SK-N-SH (cell line): Measurements from ENCODE around the gene KNCN. TPM values are rescaled to one million over a fixed set of nuclear protein-coding genes. Genes with fewer than 3 reads are reported as not detected.

Experiments
- CTCF ChIA-PET: fragments of 300-600, 350-600 bp; formaldehyde crosslinking; extraction: SDS; loops from one replicate; lab custom pipeline; 2021; lab: Yijun Ruan, JAX
- POLR2A ChIA-PET: fragments of 350-600 bp; sonication (Branson Sonifier 250); formaldehyde crosslinking; extraction: SDS; loops from one replicate; lab custom pipeline; 2020; ENCODE audit warnings: antibody characterized with exemption, inconsistent platforms; lab: Yijun Ruan, JAX
- DNase-seq: peaks from one replicate; pipeline ENCODE4 v3.0.0; 2012
- H2AFZ ChIP-seq: fragments of 200-600 bp; sonication (generic); 2 replicates; pipeline ENCODE4 v1.8.1; 2016; ENCODE audit warnings: antibody characterized with exemption, mild to moderate bottlenecking, low read depth
- H3F3A ChIP-seq: fragments of 200-600 bp; sonication (generic); replicated peaks from 2 replicates; pipeline ENCODE3; 2016; ENCODE audit warnings: antibody characterized with exemption, mild to moderate bottlenecking; ENCODE audit not compliant: insufficient read depth
- H3K27ac ChIP-seq, 2 experiments: fragments of 200-500 bp in 1 of 2; fragments of 200-600 bp in 1 of 2; sonication (Bioruptor generic) in 1 of 2; sonication (generic), shearing (Covaris generic) in 1 of 2; 2 replicates each; pipeline versions ENCODE4 v1.5.1 to v1.6.1; 2014 to 2016; ENCODE audit warnings: low read depth in 2 of 2, inconsistent platforms in 1 of 2, low read length in 1 of 2, mild to moderate bottlenecking in 1 of 2, mixed read lengths in 1 of 2
- H3K27me3 ChIP-seq: fragments of 200-600 bp; sonication (generic), shearing (Covaris generic); 2 replicates; pipeline ENCODE4 v1.6.1; 2016; ENCODE audit warnings: mixed run types; ENCODE audit not compliant: insufficient read depth
- H3K36me3 ChIP-seq, 2 experiments: fragments of 200-500 bp in 1 of 2; fragments of 200-600 bp in 1 of 2; sonication (Bioruptor generic) in 1 of 2; sonication (generic) in 1 of 2; replicated peaks in 1 of 2; 2 replicates each; pipeline versions ENCODE3 to v1.5.1; 2014 to 2016; ENCODE audit warnings: low read length in 1 of 2, mild to moderate bottlenecking in 1 of 2; ENCODE audit not compliant: insufficient read depth in 2 of 2, control insufficient read depth in 1 of 2
- H3K4me1 ChIP-seq, 2 experiments: fragments of 200-500 bp in 1 of 2; fragments of 200-600 bp in 1 of 2; sonication (Bioruptor generic) in 1 of 2; sonication (generic), shearing (Covaris generic) in 1 of 2; 2 replicates each; pipeline versions ENCODE4 v1.5.1 to v1.6.1; 2014 to 2016; ENCODE audit warnings: low read depth in 1 of 2, low read length in 1 of 2, mixed run types in 1 of 2; ENCODE audit not compliant: insufficient read depth in 2 of 2, control insufficient read depth in 1 of 2
- H3K4me2 ChIP-seq: fragments of 200-600 bp; sonication (generic), shearing (Covaris generic); 2 replicates; pipeline ENCODE4 v1.6.1; 2017; ENCODE audit warnings: mixed run types
- H3K4me3 ChIP-seq, 2 experiments: fragments of 200-500 bp in 1 of 2; fragments of 200-600 bp in 1 of 2; sonication (Bioruptor generic) in 1 of 2; sonication (generic), shearing (Covaris generic) in 1 of 2; 2 replicates each; pipeline versions ENCODE4 v1.5.1 to v1.8.1; 2014 to 2016; ENCODE audit warnings: low read depth in 2 of 2, inconsistent platforms in 1 of 2, low read length in 1 of 2, mild to moderate bottlenecking in 1 of 2, mixed read lengths in 1 of 2, moderate library complexity in 1 of 2
- H3K79me2 ChIP-seq: fragments of 200-600 bp; sonication (generic); 2 replicates; pipeline ENCODE4 v1.8.1; 2017; ENCODE audit warnings: mild to moderate bottlenecking; ENCODE audit not compliant: insufficient read depth
- H3K9ac ChIP-seq: fragments of 200-600 bp; sonication (generic); 2 replicates; pipeline ENCODE4 v1.6.1; 2017; ENCODE audit warnings: mixed run types
- H3K9me2 ChIP-seq: fragments of 200-600 bp; sonication (generic); 2 replicates; pipeline ENCODE4 v1.6.1; 2017; ENCODE audit warnings: mixed run types
- H3K9me3 ChIP-seq: fragments of 200-600 bp; sonication (generic); 2 replicates; pipeline ENCODE4 v1.6.1; 2017; ENCODE audit warnings: mixed run types, mild to moderate bottlenecking, moderate library complexity
- H4K20me1 ChIP-seq: fragments of 200-600 bp; sonication (generic); 2 replicates; pipeline ENCODE4 v1.6.1; 2017; ENCODE audit warnings: mild to moderate bottlenecking, mixed run types; ENCODE audit not compliant: insufficient read depth
- ELF1 ChIP-seq: IDR thresholded peaks from 2 replicates; pipeline ENCODE4 v1.4.0; 2012
- EP300 ChIP-seq, 2 experiments: IDR thresholded peaks; 2 replicates each; pipeline versions ENCODE4 v1.4.0 to v1.6.1; 2012; ENCODE audit warnings: borderline replicate concordance in 1 of 2, low read depth in 1 of 2, low read length in 1 of 2
- EZH2phosphoT487 ChIP-seq: fragments of 200-600 bp; sonication (generic); IDR thresholded peaks from 2 replicates; pipeline ENCODE4 v1.6.1; 2017; ENCODE audit warnings: low read depth, mixed run types, mild to moderate bottlenecking, antibody characterized with exemption, moderate library complexity, borderline replicate concordance
- FOXM1 ChIP-seq: IDR thresholded peaks from 2 replicates; pipeline ENCODE4 v1.4.0; 2012; ENCODE audit warnings: low read depth, mild to moderate bottlenecking
- GABPA ChIP-seq: IDR thresholded peaks from 2 replicates; pipeline ENCODE4 v1.4.0; 2012; ENCODE audit warnings: low read depth, mild to moderate bottlenecking
- GATA2 ChIP-seq: sonication (generic); formaldehyde crosslinking; IDR thresholded peaks from 2 replicates; pipeline ENCODE4 v1.5.0; 2020; ENCODE audit warnings: mild to moderate bottlenecking, missing genetic modification reagents
- JUND ChIP-seq: IDR thresholded peaks from 2 replicates; pipeline ENCODE4 v1.4.0; 2012
- MXI1 ChIP-seq: IDR thresholded peaks from 2 replicates; pipeline ENCODE4 v1.6.1; 2012; ENCODE audit warnings: mild to moderate bottlenecking, low read depth, low read length, improper control_type of control experiment
- NFIC ChIP-seq: IDR thresholded peaks from 2 replicates; pipeline ENCODE4 v1.4.0; 2012; ENCODE audit warnings: borderline replicate concordance
- NRF1 ChIP-seq: IDR thresholded peaks from 2 replicates; pipeline ENCODE4 v1.6.1; 2012; ENCODE audit warnings: low read depth, mild to moderate bottlenecking, low read length
- POLR2AphosphoS5 ChIP-seq: IDR thresholded peaks from 2 replicates; pipeline ENCODE4 v1.6.1; 2012; ENCODE audit warnings: low read depth, low read length
- RFX5 ChIP-seq: IDR thresholded peaks from 2 replicates; pipeline ENCODE4 v1.6.1; 2012; ENCODE audit warnings: mild to moderate bottlenecking, improper control_type of control experiment, low read length
- SIN3A ChIP-seq: IDR thresholded peaks from 2 replicates; pipeline ENCODE4 v1.6.1; 2012; ENCODE audit warnings: low read depth, mild to moderate bottlenecking, low read length, moderate library complexity, borderline replicate concordance
- TAF1 ChIP-seq: IDR thresholded peaks from 2 replicates; pipeline ENCODE4 v1.6.1; 2012; ENCODE audit warnings: low read depth, mild to moderate bottlenecking, low read length, moderate library complexity, borderline replicate concordance
- TCF12 ChIP-seq: IDR thresholded peaks from 2 replicates; pipeline ENCODE4 v1.4.0; 2012
- TEAD4 ChIP-seq: IDR thresholded peaks from 2 replicates; pipeline ENCODE4 v1.4.0; 2012; ENCODE audit warnings: mild to moderate bottlenecking, borderline replicate concordance; ENCODE audit not compliant: insufficient read depth
- YY1 ChIP-seq: IDR thresholded peaks from 2 replicates; pipeline ENCODE4 v1.4.0; 2012; ENCODE audit warnings: low read depth, mild to moderate bottlenecking
- WGBS: methylation state at CpG from one replicate; pipeline ENCODE4 v1.1.6; 2017; ENCODE audit warnings: low lambda C conversion rate; 5-methylcytosine and 5-hydroxymethylcytosine counted together
- polyA plus RNA-seq, 3 experiments: library from polyadenylated mRNA; depleted of rRNA; stranded (reverse); fragments of >200 nt; gene quantifications; 2 replicates each; pipeline ENCODE4 v1.2.3, GENCODE V29; 2012
- TF ChIP-seq, protein P1 (sequence below): IDR thresholded peaks from 2 replicates; pipeline ENCODE4 v1.4.0; 2012; ENCODE audit warnings: low read depth
- TF ChIP-seq, protein P2 (sequence below): fragments of 150-350 bp; IDR thresholded peaks from 2 replicates; pipeline ENCODE4 v1.6.1; 2016; ENCODE audit warnings: mild to moderate bottlenecking, low read depth, low read length
- TF ChIP-seq, protein P3 (sequence below): IDR thresholded peaks from 2 replicates; pipeline ENCODE4; 2012
- TF ChIP-seq, protein P4 (sequence below): fragments of 200-600 bp; sonication (generic); IDR thresholded peaks from 2 replicates; pipeline ENCODE4 v1.6.1; 2017; ENCODE audit warnings: antibody characterized with exemption, mild to moderate bottlenecking, moderate library complexity

The KNCN gene
- polyA plus RNA-seq, 1 of the 3 experiments (the other 2 are of a cell fraction) = not detected

DNA sequence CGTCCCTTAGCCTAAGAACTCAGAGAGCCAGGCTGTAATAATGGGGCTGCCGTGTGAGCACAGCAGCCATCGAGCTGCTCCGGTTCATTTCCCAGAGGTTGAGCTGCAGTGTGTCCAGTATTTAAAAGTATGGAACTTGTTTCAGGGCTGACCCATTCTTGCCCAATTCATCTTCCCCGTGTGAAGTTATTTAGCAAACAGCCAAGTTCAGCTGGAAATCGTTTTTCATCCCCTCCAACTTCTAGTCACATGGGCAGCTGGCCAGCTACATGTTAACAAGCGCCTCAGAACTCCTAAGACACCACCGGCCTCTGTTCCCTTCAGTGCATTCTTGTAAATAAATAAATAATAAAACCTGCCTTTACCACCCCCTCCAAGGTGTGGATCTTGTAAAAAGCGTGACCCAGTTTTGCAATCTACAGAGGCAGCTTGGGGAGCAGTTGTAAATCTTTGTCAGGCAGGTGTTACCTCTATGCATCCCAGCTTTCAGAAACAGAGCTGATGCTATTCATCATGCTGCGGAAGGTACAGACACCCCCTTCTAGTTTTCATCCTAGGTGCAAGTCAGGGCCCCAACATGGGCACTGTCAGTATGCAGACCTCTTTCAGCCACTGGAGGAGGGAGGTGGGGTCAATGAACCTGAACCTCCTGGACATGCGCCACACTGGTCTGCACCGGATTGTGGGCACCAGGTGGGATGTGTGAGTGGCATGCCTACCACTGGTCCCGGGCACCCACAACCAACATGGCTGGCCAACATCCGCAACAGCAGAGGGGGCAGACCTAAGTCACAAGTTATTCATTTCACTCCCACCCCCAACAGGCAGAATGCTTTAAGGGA is 18.7 kb upstream of the KNCN start:
- Histone ChIP-seq H3K4me1 (peaks cover 0 to 8% of the 10 kb centered on the region in 2 experiments; a peak in 1 of 4 replicates), H3K4me2 (no peak overlapping the region), H3K9me2 (no peaks in the 10 kb centered on the region), H2AFZ (no peak overlapping the region), H3K9me3 (no peaks in the 10 kb centered on the region), H4K20me1 (no peaks in the 10 kb centered on the region), H3K4me3 (no peak overlapping the region), H3K9ac (no peak overlapping the region), H3K27me3 (no peaks in the 10 kb centered on the region), H3K36me3 (peaks cover 6 to 18% of the 10 kb centered on the region in 2 experiments), H3K27ac (no peak overlapping the region), H3K79me2 (no peaks in the 10 kb centered on the region), H3F3A (no peaks in the 10 kb centered on the region)
- ChIA-PET CTCF (interaction anchor here (0.7 to 1.9 kb wide), 2 partner anchors 123 to 155 kb away, joined by 3 to 8 read pairs; no protein-coding TSS in a partner anchor), POLR2A (no interaction called here)
- no peak for DNase-seq
- 86% methylated on average over 10 of the region's 14 CpGs for WGBS
- TF ChIP-seq SIN3A (no peak), GABPA (no peak), RFX5 (no peak), TEAD4 (no peak), GATA2 (CRISPR knock-in tag) (no peak), EZH2phosphoT487 (no peak), POLR2AphosphoS5 (no peak), YY1 (no peak), MXI1 (no peak)
- TF ChIP-seq, protein P1, sequence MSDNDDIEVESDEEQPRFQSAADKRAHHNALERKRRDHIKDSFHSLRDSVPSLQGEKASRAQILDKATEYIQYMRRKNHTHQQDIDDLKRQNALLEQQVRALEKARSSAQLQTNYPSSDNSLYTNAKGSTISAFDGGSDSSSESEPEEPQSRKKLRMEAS = no peak
- TF ChIP-seq, protein P2, sequence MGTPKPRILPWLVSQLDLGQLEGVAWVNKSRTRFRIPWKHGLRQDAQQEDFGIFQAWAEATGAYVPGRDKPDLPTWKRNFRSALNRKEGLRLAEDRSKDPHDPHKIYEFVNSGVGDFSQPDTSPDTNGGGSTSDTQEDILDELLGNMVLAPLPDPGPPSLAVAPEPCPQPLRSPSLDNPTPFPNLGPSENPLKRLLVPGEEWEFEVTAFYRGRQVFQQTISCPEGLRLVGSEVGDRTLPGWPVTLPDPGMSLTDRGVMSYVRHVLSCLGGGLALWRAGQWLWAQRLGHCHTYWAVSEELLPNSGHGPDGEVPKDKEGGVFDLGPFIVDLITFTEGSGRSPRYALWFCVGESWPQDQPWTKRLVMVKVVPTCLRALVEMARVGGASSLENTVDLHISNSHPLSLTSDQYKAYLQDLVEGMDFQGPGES = no peak
- TF ChIP-seq, protein P3, sequence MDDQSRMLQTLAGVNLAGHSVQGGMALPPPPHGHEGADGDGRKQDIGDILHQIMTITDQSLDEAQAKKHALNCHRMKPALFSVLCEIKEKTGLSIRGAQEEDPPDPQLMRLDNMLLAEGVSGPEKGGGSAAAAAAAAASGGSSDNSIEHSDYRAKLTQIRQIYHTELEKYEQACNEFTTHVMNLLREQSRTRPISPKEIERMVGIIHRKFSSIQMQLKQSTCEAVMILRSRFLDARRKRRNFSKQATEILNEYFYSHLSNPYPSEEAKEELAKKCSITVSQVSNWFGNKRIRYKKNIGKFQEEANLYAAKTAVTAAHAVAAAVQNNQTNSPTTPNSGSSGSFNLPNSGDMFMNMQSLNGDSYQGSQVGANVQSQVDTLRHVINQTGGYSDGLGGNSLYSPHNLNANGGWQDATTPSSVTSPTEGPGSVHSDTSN = no peak

DNA sequence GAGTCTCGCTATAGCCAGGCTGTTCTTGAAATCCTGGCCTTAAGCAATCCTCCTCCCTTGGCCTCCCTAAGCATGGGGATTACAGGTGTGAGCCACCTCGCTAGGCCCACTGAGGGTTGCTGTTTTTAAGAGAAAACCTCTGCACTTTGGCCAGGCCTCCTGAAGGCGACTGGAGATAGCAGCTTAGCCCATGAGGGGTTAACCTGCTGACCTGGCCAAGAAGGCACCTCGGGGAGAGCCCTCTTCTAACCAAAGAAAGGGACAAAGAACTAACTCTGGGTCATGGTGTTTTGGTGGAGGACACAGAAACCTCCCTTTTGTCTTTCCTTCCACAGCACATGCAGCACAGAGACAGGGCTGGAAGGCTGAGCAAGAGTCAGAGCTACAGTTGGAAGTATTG is 17.7 kb upstream of the KNCN start:
- CTCF ChIA-PET = interaction anchor here (0.7 to 1.9 kb wide), 3 partner anchors 21 to 156 kb away, joined by 3 to 8 read pairs (median 4); no protein-coding TSS in a partner anchor
- Histone ChIP-seq H3K4me1 (peaks cover 0 to 8% of the 10 kb centered on the region in 2 experiments; a peak in 1 of 4 replicates), H3K27me3 (no peaks in the 10 kb centered on the region), H3K9me2 (no peaks in the 10 kb centered on the region), H3K79me2 (no peaks in the 10 kb centered on the region), H3K4me3 (no peak overlapping the region), H3K9ac (no peak overlapping the region), H2AFZ (no peak overlapping the region), H3F3A (no peaks in the 10 kb centered on the region), H3K27ac (no peak overlapping the region), H3K4me2 (no peak overlapping the region), H4K20me1 (no peaks in the 10 kb centered on the region), H3K36me3 (peaks cover 6 to 18% of the 10 kb centered on the region in 2 experiments), H3K9me3 (no peaks in the 10 kb centered on the region)
- DNase-seq = no peak
- POLR2A ChIA-PET = no interaction called here
- TF ChIP-seq EZH2phosphoT487 = no peak
- TF ChIP-seq, protein P4, sequence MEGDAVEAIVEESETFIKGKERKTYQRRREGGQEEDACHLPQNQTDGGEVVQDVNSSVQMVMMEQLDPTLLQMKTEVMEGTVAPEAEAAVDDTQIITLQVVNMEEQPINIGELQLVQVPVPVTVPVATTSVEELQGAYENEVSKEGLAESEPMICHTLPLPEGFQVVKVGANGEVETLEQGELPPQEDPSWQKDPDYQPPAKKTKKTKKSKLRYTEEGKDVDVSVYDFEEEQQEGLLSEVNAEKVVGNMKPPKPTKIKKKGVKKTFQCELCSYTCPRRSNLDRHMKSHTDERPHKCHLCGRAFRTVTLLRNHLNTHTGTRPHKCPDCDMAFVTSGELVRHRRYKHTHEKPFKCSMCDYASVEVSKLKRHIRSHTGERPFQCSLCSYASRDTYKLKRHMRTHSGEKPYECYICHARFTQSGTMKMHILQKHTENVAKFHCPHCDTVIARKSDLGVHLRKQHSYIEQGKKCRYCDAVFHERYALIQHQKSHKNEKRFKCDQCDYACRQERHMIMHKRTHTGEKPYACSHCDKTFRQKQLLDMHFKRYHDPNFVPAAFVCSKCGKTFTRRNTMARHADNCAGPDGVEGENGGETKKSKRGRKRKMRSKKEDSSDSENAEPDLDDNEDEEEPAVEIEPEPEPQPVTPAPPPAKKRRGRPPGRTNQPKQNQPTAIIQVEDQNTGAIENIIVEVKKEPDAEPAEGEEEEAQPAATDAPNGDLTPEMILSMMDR = no peak
- TF ChIP-seq POLR2AphosphoS5 = no peak
- TF ChIP-seq SIN3A = no peak
- no peak for TF ChIP-seq ELF1
- TF ChIP-seq, protein P3 = no peak
- no peak for TF ChIP-seq NRF1
- no peak for TF ChIP-seq TCF12
- no peak for TF ChIP-seq NFIC
- TF ChIP-seq JUND = no peak
- no peak for TF ChIP-seq EP300 (IDR thresholded peaks at IDR 0.05; ENCODE audit: borderline replicate concordance in 1 of 2, low read depth in 1 of 2, low read length in 1 of 2)
- TF ChIP-seq, protein P1 = no peak
- TF ChIP-seq FOXM1 = no peak
- TF ChIP-seq TAF1 = no peak
- WGBS = 88% methylated on average over 4 of the region's 4 CpGs
